GM23338 (cell line): ENCODE data around the gene SKP2. TPM values are rescaled to one million over a fixed set of nuclear protein-coding genes. Genes with fewer than 3 reads are reported as not detected.

Experiments used
- ATAC-seq: fragments of 200-7000 bp; cut with Tn5 transposase; 3 replicates; pipeline ENCODE4 v1.9.1; 2020
- DNase-seq: peaks from one replicate; pipeline ENCODE4 v3.0.0-alpha.2; 2015; ENCODE audit warnings: low spot score
- H2AFZ ChIP-seq: fragments of 200-600 bp; sonication (generic); 2 replicates; pipeline ENCODE4 v1.8.0; 2016; ENCODE audit warnings: antibody characterized with exemption, mild to moderate bottlenecking, moderate library complexity
- H3F3A ChIP-seq: fragments of 200-600 bp; sonication (generic); replicated peaks from 2 replicates; pipeline ENCODE4 v1.8.0; 2017; ENCODE audit warnings: antibody characterized with exemption, mixed run types, low read depth
- H3K27ac ChIP-seq: fragments of 200-600 bp; sonication (generic); 2 replicates; pipeline ENCODE4 v1.6.1; 2016; ENCODE audit warnings: low read depth
- H3K27me3 ChIP-seq: fragments of 200-600 bp; sonication (generic); 2 replicates; pipeline ENCODE4 v1.8.0; 2016; ENCODE audit warnings: mild to moderate bottlenecking, mixed run types, moderate library complexity; ENCODE audit not compliant: insufficient read depth
- H3K36me3 ChIP-seq: fragments of 200-600 bp; sonication (generic); 2 replicates; pipeline ENCODE4 v1.8.0; 2016; ENCODE audit warnings: mild to moderate bottlenecking; ENCODE audit not compliant: insufficient read depth
- H3K4me1 ChIP-seq: fragments of 200-600 bp; sonication (generic); 2 replicates; pipeline ENCODE4 v1.8.0; 2016; ENCODE audit warnings: mild to moderate bottlenecking, moderate library complexity; ENCODE audit not compliant: insufficient read depth
- H3K4me2 ChIP-seq: fragments of 200-600 bp; sonication (generic); 2 replicates; pipeline ENCODE4 v1.7.1; 2017; ENCODE audit warnings: mixed run types
- H3K4me3 ChIP-seq: fragments of 200-600 bp; sonication (generic); 2 replicates; pipeline ENCODE4 v1.6.1; 2016; ENCODE audit warnings: mixed run types
- H3K79me2 ChIP-seq: fragments of 200-600 bp; sonication (generic); replicated peaks from 2 replicates; pipeline ENCODE4 v1.8.0; 2017; ENCODE audit warnings: mild to moderate bottlenecking; ENCODE audit not compliant: insufficient read depth
- H3K9me2 ChIP-seq: fragments of 200-600 bp; sonication (generic); 2 replicates; pipeline ENCODE4 v1.8.0; 2017; ENCODE audit not compliant: insufficient read depth
- H4K20me1 ChIP-seq: fragments of 200-600 bp; sonication (generic); replicated peaks from 2 replicates; pipeline ENCODE4 v1.8.0; 2017; ENCODE audit warnings: mild to moderate bottlenecking; ENCODE audit not compliant: insufficient read depth
- H3K27ac Mint-ChIP-seq: 2 replicates; pipeline ENCODE4 v1.8.0; 2020; ENCODE audit warnings: inconsistent platforms, mild to moderate bottlenecking, moderate library complexity, mixed read lengths
- H3K27me3 Mint-ChIP-seq: 3 replicates; pipeline ENCODE4 v1.8.0; 2022; ENCODE audit warnings: low read depth, mild to moderate bottlenecking, moderate library complexity, mixed read lengths, inconsistent platforms; ENCODE audit not compliant: insufficient read depth, poor library complexity
- H3K36me3 Mint-ChIP-seq: 3 replicates; pipeline ENCODE4 v1.8.0; 2021; ENCODE audit warnings: low read depth, mild to moderate bottlenecking, inconsistent platforms, moderate library complexity, mixed read lengths
- H3K4me1 Mint-ChIP-seq: 3 replicates; pipeline ENCODE4 v1.8.0; 2020; ENCODE audit warnings: mild to moderate bottlenecking, inconsistent platforms, mixed read lengths
- H3K4me3 Mint-ChIP-seq: 3 replicates; pipeline ENCODE4 v1.8.0; 2021; ENCODE audit warnings: moderate library complexity, mild to moderate bottlenecking, inconsistent platforms, mixed read lengths
- H3K9me3 Mint-ChIP-seq: 3 replicates; pipeline ENCODE4 v1.8.0; 2020; ENCODE audit warnings: moderate library complexity, mild to moderate bottlenecking, inconsistent platforms, mixed read lengths
- JUNB ChIP-seq: IDR thresholded peaks from one replicate; pipeline ENCODE4 v1.6.1; 2016; ENCODE audit warnings: antibody characterized with exemption; ENCODE audit not compliant: unreplicated experiment
- NANOG ChIP-seq: IDR thresholded peaks from 2 replicates; pipeline ENCODE4 v1.6.1; 2016; ENCODE audit warnings: antibody characterized with exemption, borderline replicate concordance
- STAT1 ChIP-seq: IDR thresholded peaks from one replicate; pipeline ENCODE4 v1.6.1; 2016; ENCODE audit warnings: antibody characterized with exemption; ENCODE audit not compliant: unreplicated experiment
- ZNF331 ChIP-seq: fragments of 250-450 bp; sonication (Bioruptor Pico); IDR thresholded peaks from 2 replicates; pipeline ENCODE4 v1.5.0; 2020; ENCODE audit warnings: low read depth, mild to moderate bottlenecking, moderate library complexity
- polyA plus RNA-seq: library from polyadenylated mRNA; unstranded; fragments of >200 nt; fragmentation: Nextera tagmentation; extraction: Ambion mirVana; gene quantifications from 2 replicates; pipeline ENCODE4 v1.2.1, GENCODE V29; 2016
- total RNA-seq: library from RNA; depleted of rRNA; stranded (reverse); fragments of >200 nt; shearing (Covaris generic); gene quantifications from 2 replicates; pipeline ENCODE4 v1.2.3, GENCODE V29; 2014
- TF ChIP-seq, protein P1 (sequence below): IDR thresholded peaks from 2 replicates; pipeline ENCODE4 v1.6.1; 2016; ENCODE audit warnings: antibody characterized with exemption
- TF ChIP-seq, protein P2 (sequence below): fragments of 250-450 bp; sonication (Bioruptor Pico); IDR thresholded peaks from 2 replicates; pipeline ENCODE4 v1.5.0; 2020; ENCODE audit warnings: mild to moderate bottlenecking, moderate library complexity
- TF ChIP-seq, protein P3 (sequence below): IDR thresholded peaks from one replicate; pipeline ENCODE4 v1.6.1; 2018; ENCODE audit warnings: antibody characterized with exemption; ENCODE audit not compliant: unreplicated experiment
- TF ChIP-seq, protein P4 (sequence below), 2 experiments: fragments of 200-600 bp in 1 of 2; sonication (generic) in 1 of 2; conservative IDR thresholded peaks; 2 replicates each; pipeline versions ENCODE4 v1.5.1 to v1.6.1; 2016 to 2017; ENCODE audit warnings: antibody characterized with exemption in 2 of 2, low read depth in 2 of 2, mild to moderate bottlenecking in 2 of 2, moderate library complexity in 1 of 2

SKP2 gene
- total and polyA plus RNA-seq, 2 experiments from 2014 or later = 66.6 to 75.6 TPM

DNA sequence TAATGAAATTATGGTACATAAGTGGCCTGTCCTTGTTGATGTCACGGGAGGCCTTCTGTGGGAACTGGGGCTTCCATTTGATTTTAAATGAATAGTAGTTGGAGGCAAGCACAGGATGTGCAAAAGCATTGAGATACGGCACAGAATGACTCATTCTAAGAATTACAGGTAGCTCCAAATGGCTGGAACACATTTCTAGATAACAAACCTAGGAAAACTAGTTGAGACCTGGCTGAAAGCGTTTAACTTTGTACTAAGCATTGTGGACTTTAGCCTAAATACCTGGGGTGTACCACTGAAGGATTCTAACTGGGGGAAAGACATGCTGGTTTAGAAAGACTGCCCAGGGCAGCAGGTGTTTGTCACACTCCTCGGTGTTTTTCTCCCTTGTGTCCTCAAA, 9.4 kb downstream of the SKP2 start:
- H3F3A ChIP-seq = no peaks in the 10 kb centered on the region
- TF ChIP-seq NANOG (no peak), ZNF331 (CRISPR knock-in tag) (no peak), JUNB (no peak), STAT1 (no peak)
- TF ChIP-seq, protein P1, sequence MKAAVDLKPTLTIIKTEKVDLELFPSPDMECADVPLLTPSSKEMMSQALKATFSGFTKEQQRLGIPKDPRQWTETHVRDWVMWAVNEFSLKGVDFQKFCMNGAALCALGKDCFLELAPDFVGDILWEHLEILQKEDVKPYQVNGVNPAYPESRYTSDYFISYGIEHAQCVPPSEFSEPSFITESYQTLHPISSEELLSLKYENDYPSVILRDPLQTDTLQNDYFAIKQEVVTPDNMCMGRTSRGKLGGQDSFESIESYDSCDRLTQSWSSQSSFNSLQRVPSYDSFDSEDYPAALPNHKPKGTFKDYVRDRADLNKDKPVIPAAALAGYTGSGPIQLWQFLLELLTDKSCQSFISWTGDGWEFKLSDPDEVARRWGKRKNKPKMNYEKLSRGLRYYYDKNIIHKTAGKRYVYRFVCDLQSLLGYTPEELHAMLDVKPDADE = no peak
- TF ChIP-seq, protein P2, sequence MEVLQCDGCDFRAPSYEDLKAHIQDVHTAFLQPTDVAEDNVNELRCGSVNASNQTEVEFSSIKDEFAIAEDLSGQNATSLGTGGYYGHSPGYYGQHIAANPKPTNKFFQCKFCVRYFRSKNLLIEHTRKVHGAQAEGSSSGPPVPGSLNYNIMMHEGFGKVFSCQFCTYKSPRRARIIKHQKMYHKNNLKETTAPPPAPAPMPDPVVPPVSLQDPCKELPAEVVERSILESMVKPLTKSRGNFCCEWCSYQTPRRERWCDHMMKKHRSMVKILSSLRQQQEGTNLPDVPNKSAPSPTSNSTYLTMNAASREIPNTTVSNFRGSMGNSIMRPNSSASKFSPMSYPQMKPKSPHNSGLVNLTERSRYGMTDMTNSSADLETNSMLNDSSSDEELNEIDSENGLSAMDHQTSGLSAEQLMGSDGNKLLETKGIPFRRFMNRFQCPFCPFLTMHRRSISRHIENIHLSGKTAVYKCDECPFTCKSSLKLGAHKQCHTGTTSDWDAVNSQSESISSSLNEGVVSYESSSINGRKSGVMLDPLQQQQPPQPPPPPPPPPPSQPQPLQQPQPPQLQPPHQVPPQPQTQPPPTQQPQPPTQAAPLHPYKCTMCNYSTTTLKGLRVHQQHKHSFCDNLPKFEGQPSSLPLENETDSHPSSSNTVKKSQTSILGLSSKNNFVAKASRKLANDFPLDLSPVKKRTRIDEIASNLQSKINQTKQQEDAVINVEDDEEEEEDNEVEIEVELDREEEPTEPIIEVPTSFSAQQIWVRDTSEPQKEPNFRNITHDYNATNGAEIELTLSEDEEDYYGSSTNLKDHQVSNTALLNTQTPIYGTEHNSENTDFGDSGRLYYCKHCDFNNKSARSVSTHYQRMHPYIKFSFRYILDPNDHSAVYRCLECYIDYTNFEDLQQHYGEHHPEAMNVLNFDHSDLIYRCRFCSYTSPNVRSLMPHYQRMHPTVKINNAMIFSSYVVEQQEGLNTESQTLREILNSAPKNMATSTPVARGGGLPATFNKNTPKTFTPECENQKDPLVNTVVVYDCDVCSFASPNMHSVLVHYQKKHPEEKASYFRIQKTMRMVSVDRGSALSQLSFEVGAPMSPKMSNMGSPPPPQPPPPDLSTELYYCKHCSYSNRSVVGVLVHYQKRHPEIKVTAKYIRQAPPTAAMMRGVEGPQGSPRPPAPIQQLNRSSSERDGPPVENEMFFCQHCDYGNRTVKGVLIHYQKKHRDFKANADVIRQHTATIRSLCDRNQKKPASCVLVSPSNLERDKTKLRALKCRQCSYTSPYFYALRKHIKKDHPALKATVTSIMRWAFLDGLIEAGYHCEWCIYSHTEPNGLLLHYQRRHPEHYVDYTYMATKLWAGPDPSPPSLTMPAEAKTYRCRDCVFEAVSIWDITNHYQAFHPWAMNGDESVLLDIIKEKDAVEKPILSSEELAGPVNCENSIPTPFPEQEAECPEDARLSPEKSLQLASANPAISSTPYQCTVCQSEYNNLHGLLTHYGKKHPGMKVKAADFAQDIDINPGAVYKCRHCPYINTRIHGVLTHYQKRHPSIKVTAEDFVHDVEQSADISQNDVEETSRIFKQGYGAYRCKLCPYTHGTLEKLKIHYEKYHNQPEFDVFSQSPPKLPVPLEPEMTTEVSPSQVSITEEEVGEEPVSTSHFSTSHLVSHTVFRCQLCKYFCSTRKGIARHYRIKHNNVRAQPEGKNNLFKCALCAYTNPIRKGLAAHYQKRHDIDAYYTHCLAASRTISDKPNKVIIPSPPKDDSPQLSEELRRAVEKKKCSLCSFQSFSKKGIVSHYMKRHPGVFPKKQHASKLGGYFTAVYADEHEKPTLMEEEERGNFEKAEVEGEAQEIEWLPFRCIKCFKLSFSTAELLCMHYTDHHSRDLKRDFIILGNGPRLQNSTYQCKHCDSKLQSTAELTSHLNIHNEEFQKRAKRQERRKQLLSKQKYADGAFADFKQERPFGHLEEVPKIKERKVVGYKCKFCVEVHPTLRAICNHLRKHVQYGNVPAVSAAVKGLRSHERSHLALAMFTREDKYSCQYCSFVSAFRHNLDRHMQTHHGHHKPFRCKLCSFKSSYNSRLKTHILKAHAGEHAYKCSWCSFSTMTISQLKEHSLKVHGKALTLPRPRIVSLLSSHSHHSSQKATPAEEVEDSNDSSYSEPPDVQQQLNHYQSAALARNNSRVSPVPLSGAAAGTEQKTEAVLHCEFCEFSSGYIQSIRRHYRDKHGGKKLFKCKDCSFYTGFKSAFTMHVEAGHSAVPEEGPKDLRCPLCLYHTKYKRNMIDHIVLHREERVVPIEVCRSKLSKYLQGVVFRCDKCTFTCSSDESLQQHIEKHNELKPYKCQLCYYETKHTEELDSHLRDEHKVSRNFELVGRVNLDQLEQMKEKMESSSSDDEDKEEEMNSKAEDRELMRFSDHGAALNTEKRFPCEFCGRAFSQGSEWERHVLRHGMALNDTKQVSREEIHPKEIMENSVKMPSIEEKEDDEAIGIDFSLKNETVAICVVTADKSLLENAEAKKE (CRISPR knock-in tag) = no peak
- TF ChIP-seq, protein P3, sequence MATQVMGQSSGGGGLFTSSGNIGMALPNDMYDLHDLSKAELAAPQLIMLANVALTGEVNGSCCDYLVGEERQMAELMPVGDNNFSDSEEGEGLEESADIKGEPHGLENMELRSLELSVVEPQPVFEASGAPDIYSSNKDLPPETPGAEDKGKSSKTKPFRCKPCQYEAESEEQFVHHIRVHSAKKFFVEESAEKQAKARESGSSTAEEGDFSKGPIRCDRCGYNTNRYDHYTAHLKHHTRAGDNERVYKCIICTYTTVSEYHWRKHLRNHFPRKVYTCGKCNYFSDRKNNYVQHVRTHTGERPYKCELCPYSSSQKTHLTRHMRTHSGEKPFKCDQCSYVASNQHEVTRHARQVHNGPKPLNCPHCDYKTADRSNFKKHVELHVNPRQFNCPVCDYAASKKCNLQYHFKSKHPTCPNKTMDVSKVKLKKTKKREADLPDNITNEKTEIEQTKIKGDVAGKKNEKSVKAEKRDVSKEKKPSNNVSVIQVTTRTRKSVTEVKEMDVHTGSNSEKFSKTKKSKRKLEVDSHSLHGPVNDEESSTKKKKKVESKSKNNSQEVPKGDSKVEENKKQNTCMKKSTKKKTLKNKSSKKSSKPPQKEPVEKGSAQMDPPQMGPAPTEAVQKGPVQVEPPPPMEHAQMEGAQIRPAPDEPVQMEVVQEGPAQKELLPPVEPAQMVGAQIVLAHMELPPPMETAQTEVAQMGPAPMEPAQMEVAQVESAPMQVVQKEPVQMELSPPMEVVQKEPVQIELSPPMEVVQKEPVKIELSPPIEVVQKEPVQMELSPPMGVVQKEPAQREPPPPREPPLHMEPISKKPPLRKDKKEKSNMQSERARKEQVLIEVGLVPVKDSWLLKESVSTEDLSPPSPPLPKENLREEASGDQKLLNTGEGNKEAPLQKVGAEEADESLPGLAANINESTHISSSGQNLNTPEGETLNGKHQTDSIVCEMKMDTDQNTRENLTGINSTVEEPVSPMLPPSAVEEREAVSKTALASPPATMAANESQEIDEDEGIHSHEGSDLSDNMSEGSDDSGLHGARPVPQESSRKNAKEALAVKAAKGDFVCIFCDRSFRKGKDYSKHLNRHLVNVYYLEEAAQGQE = no peak
- TF ChIP-seq, protein P4, sequence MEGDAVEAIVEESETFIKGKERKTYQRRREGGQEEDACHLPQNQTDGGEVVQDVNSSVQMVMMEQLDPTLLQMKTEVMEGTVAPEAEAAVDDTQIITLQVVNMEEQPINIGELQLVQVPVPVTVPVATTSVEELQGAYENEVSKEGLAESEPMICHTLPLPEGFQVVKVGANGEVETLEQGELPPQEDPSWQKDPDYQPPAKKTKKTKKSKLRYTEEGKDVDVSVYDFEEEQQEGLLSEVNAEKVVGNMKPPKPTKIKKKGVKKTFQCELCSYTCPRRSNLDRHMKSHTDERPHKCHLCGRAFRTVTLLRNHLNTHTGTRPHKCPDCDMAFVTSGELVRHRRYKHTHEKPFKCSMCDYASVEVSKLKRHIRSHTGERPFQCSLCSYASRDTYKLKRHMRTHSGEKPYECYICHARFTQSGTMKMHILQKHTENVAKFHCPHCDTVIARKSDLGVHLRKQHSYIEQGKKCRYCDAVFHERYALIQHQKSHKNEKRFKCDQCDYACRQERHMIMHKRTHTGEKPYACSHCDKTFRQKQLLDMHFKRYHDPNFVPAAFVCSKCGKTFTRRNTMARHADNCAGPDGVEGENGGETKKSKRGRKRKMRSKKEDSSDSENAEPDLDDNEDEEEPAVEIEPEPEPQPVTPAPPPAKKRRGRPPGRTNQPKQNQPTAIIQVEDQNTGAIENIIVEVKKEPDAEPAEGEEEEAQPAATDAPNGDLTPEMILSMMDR (conservative IDR thresholded peaks at IDR 0.05; ENCODE audit: low read depth in 2 of 2) = no peak
- H3K36me3 ChIP-seq = peaks cover 10% of the 10 kb centered on the region; the same call in 1 of the 2 replicates
- Mint-ChIP-seq H3K27ac (no peak overlapping the region), H3K9me3 (no peaks in the 10 kb centered on the region), H3K4me3 (no peak overlapping the region), H3K4me1 (no peaks in the 10 kb centered on the region), H3K36me3 (peaks cover 64% of the 10 kb centered on the region), H3K27me3 (no peaks in the 10 kb centered on the region)
- peaks cover 23% of the 10 kb centered on the region for H4K20me1 ChIP-seq
- DNase-seq (no peak), ATAC-seq (no peak)
- H3K9me2 ChIP-seq = no peaks in the 10 kb centered on the region
- H2AFZ ChIP-seq = no peak overlapping the region
- no peak overlapping the region for H3K4me2 ChIP-seq
- no peaks in the 10 kb centered on the region; the same call in 1 of the 2 replicates for H3K4me1 ChIP-seq
- no peak overlapping the region for H3K4me3 ChIP-seq
- H3K27me3 ChIP-seq = no peaks in the 10 kb centered on the region
- no peak overlapping the region for H3K27ac ChIP-seq
- H3K79me2 ChIP-seq = peaks cover 29% of the 10 kb centered on the region
